ENCODE measurements around the gene ROR1. TPM values are rescaled to one million over a fixed set of nuclear protein-coding genes. Genes with fewer than 3 reads are reported as not detected.

Gene ROR1
- total RNA-seq, 6 experiments from 2014 or later: 7.4 to 9.4 (median 8.9) TPM

DNA sequence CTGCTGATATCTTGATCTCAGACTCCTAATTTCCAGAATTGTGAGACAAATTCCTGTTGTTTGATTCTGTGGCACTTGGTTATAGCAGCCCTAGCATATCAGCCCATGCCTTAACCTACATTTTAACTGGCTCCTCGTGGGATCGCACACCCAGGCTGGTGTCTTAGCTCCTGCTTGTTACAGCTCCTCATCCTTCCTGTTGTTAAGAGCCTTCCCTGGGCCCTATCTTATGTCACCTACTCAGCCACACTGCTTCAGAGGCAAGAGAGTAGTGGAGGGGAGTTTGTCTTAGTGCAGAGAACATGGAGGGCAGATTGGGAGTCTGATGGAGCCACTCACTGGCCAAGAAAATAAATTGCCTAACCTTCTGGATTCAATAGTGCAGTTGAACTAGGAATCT, 131.0 kb downstream of the ROR1 start:
- peaks cover 20% of the 10 kb centered on the region for H3K4me1 Mint-ChIP-seq (ENCODE audit: low read depth)
- no peak overlapping the region for H3K4me3 Mint-ChIP-seq
- DNase-seq: no peak
- no peak for TF ChIP-seq CTCF (IDR thresholded peaks at IDR 0.05)
- H3K27me3 Mint-ChIP-seq (ENCODE audit: insufficient read depth): peaks cover 4% of the 10 kb centered on the region
- H3K27ac Mint-ChIP-seq: no peak overlapping the region
- no peaks in the 10 kb centered on the region for H3K36me3 Mint-ChIP-seq (ENCODE audit: low read depth)
- H3K9me3 Mint-ChIP-seq: no peaks in the 10 kb centered on the region

DNA sequence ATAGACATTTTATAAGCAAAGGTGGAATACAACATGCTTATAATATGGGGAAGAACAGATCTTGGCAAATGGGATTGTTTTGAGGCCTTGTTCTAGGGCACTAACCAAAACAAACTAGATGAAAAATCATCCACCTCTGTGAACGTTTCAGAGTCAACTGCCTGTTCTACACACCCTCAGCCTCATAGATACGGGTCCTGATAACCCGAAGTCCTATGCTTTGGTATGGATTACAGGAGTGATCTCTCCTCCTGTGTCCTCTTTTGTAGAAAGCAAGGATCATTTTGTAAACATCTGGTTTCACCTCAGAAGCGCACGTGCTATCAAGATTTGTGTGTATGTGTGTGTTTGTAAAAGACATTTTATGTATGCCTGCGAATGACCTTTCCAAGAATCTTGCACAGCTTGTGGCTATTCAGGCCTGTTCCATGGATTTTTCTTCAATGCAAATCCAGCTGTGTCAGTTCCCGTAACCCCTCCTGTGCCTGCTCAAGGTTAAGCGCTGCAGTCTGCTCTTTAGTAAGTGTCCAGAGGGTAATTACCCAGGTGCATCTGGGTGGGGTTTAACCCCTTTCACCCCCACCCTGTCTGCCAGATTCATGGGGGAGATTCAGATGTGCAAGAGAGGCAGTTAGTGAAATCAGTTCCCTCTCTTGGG, 132.4 kb downstream of the ROR1 start:
- H3K27me3 Mint-ChIP-seq (ENCODE audit: insufficient read depth): peaks cover 6% of the 10 kb centered on the region
- H3K4me1 Mint-ChIP-seq (ENCODE audit: low read depth): peaks cover 23% of the 10 kb centered on the region
- no peak overlapping the region for H3K27ac Mint-ChIP-seq
- TF ChIP-seq CTCF (IDR thresholded peaks at IDR 0.05): no peak
- no peak overlapping the region for H3K4me3 Mint-ChIP-seq
- DNase-seq: no peak
- no peaks in the 10 kb centered on the region for H3K36me3 Mint-ChIP-seq (ENCODE audit: low read depth)
- H3K9me3 Mint-ChIP-seq: no peaks in the 10 kb centered on the region

- no peaks in the 10 kb centered on the region for H3K36me3 Mint-ChIP-seq (ENCODE audit: low read depth)
These were observed 133.2 kb downstream of the ROR1 start for GRCh38 chr1:63907051-63907450.

GRCh38 chr1:63908016-63908415, 134.2 kb downstream of the ROR1 start:
- Mint-ChIP-seq H3K4me1 (ENCODE audit: low read depth) (peaks cover 16% of the 10 kb centered on the region), H3K36me3 (ENCODE audit: low read depth) (no peaks in the 10 kb centered on the region), H3K27me3 (ENCODE audit: insufficient read depth) (peaks cover 11% of the 10 kb centered on the region), H3K27ac (no peak overlapping the region), H3K4me3 (no peak overlapping the region), H3K9me3 (no peaks in the 10 kb centered on the region)
- TF ChIP-seq CTCF (IDR thresholded peaks at IDR 0.05): no peak
- DNase-seq: no peak

More at GRCh38 chr1:63907051-63907450, 133.2 kb downstream of the ROR1 start:
- Mint-ChIP-seq H3K27me3 (ENCODE audit: insufficient read depth) (peaks cover 6% of the 10 kb centered on the region), H3K4me3 (no peak overlapping the region), H3K27ac (no peak overlapping the region), H3K9me3 (no peaks in the 10 kb centered on the region), H3K4me1 (ENCODE audit: low read depth) (peaks cover 23% of the 10 kb centered on the region)
- DNase-seq: no peak
- no peak for TF ChIP-seq CTCF (IDR thresholded peaks at IDR 0.05)

GRCh38 chr1:63909526-63909925, 135.7 kb downstream of the ROR1 start:
- no peak for TF ChIP-seq CTCF (IDR thresholded peaks at IDR 0.05)
- Mint-ChIP-seq H3K9me3 (no peaks in the 10 kb centered on the region), H3K27ac (no peak overlapping the region), H3K4me1 (ENCODE audit: low read depth) (peaks cover 24% of the 10 kb centered on the region), H3K4me3 (no peak overlapping the region), H3K36me3 (ENCODE audit: low read depth) (no peaks in the 10 kb centered on the region), H3K27me3 (ENCODE audit: insufficient read depth) (peaks cover 16% of the 10 kb centered on the region)
- DNase-seq: no peak
